MG63 (cell line): ENCODE data around the gene LTA. TPM values are rescaled to one million over a fixed set of nuclear protein-coding genes. Genes with fewer than 3 reads are reported as not detected.
A peak's percentile ranks its signal among the peaks of the same experiment; 100 is the strongest.

ENCODE experiments used
- DNase-seq: peaks from one replicate; pipeline ENCODE4 v3.0.0-alpha.2; 2020
- H3K27me3 ChIP-seq: fragments of 250-450 bp; sonication (Bioruptor Pico); 2 replicates; pipeline ENCODE4 v1.5.1; 2020; ENCODE audit warnings: mild to moderate bottlenecking, moderate library complexity
- H3K36me3 ChIP-seq: fragments of 250-450 bp; sonication (Bioruptor Pico); 2 replicates; pipeline ENCODE4 v1.5.1; 2020; ENCODE audit warnings: mild to moderate bottlenecking, moderate library complexity
- H3K4me3 ChIP-seq: fragments of 250-450 bp; sonication (Bioruptor Pico); 2 replicates; pipeline ENCODE4 v1.5.1; 2020; ENCODE audit warnings: mild to moderate bottlenecking, moderate library complexity
- H3K9me3 ChIP-seq: fragments of 250-450 bp; sonication (Bioruptor Pico); 2 replicates; pipeline ENCODE4 v1.5.1; 2020; ENCODE audit warnings: mild to moderate bottlenecking, moderate library complexity
- total RNA-seq: library from RNA; depleted of rRNA; stranded (reverse); fragments of >200 nt; shearing (Covaris generic); gene quantifications from 2 replicates; pipeline ENCODE4 v1.2.3, GENCODE V29; 2014; ENCODE audit warnings: low replicate concordance

LTA gene
- total RNA-seq, 1 experiment from 2014 or later, result not detected

DNA sequence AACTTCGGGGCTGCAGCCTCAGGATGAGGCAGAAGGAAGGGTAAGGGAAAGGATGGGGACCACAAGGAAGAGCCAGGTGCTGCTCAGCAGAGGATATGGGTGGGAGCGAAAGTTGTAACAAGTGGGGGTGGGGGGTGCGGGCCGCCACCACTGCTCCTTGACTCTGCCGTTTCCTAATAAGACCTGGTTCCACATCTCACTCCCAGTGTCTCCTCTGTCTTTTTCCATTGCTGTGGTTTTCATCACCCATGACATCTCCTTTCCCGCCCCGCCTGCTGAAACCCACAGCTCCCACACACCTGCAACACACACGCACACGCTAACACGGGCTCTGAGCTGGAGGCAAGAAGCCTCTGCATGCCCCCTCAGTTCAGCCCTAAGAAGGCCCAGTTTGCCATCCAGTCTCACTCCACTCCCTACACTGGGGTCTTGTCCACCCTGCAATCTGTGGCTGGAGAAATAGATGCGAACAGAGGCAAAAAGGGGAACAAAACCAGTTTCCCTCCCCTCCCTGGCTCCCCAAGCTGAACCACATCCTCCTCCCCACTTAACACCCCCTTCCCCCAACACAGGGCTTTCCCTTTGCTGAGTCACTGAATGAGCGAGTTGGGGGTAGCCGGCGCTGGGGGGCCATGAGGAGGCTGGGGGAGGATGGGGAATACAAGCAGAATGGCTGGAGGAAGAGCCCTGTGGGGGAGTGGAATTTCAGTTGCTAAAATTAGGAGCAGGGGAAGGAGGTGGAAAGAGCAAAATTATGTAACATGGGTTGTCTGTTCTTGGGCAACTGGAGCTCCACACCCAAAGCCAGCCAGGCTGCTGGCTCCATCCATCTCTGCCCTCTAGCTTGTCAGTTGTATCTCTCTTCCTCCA lies 13.2 kb upstream of the LTA start:
- Histone ChIP-seq H3K36me3 (peaks cover 7% of the 10 kb centered on the region), H3K9me3 (no peaks in the 10 kb centered on the region), H3K4me3 (no peak overlapping the region), H3K27me3 (no peaks in the 10 kb centered on the region)
- no peak for DNase-seq

DNA sequence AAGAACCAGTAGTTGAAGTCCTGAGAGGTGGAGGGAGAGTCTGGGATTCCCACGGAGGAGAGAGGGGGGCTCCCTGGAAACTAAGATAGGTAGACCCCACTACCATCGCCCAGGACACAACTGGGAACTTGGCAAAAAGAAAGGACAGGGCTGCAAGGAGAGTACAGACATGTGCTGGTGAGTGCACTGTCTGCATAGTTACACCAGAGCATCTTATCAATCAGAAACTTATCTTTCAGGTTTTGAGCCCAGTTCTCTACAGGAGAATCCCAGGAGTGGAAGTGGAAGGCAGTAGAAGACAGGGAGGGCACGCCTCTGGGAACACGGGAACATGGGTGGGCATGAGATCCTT lies 12.5 kb upstream of the LTA start:
- no peak for DNase-seq
- Histone ChIP-seq H3K27me3 (no peaks in the 10 kb centered on the region), H3K36me3 (peaks cover 7% of the 10 kb centered on the region), H3K4me3 (no peak overlapping the region), H3K9me3 (no peaks in the 10 kb centered on the region)

- DNase-seq, result peak; percentile 85
- H3K9me3 ChIP-seq, result no peaks in the 10 kb centered on the region
- no peaks in the 10 kb centered on the region for H3K27me3 ChIP-seq
- H3K36me3 ChIP-seq, result peaks cover 7% of the 10 kb centered on the region
- H3K4me3 ChIP-seq, result no peak overlapping the region
Measured at GRCh38 chr6:31559958-31560696, 12.0 kb upstream of the LTA start.

GRCh38 chr6:31560697-31561058 lies 11.4 kb upstream of the LTA start:
- Histone ChIP-seq H3K27me3 (no peaks in the 10 kb centered on the region), H3K9me3 (no peaks in the 10 kb centered on the region), H3K36me3 (peaks cover 7% of the 10 kb centered on the region), H3K4me3 (no peak overlapping the region)
- no peak for DNase-seq

GRCh38 chr6:31567531-31568370 lies 4.3 kb upstream of the LTA start:
- no peaks in the 10 kb centered on the region for H3K9me3 ChIP-seq

GRCh38 chr6:31568537-31568961 lies 3.5 kb upstream of the LTA start:
- Histone ChIP-seq H3K9me3 (no peaks in the 10 kb centered on the region), H3K27me3 (no peaks in the 10 kb centered on the region), H3K36me3 (no peaks in the 10 kb centered on the region), H3K4me3 (no peak overlapping the region)
- DNase-seq, result no peak

More at GRCh38 chr6:31567531-31568370, 4.3 kb upstream of the LTA start:
- DNase-seq, result no peak
- Histone ChIP-seq H3K27me3 (no peaks in the 10 kb centered on the region), H3K36me3 (no peaks in the 10 kb centered on the region), H3K4me3 (no peak overlapping the region)

DNA sequence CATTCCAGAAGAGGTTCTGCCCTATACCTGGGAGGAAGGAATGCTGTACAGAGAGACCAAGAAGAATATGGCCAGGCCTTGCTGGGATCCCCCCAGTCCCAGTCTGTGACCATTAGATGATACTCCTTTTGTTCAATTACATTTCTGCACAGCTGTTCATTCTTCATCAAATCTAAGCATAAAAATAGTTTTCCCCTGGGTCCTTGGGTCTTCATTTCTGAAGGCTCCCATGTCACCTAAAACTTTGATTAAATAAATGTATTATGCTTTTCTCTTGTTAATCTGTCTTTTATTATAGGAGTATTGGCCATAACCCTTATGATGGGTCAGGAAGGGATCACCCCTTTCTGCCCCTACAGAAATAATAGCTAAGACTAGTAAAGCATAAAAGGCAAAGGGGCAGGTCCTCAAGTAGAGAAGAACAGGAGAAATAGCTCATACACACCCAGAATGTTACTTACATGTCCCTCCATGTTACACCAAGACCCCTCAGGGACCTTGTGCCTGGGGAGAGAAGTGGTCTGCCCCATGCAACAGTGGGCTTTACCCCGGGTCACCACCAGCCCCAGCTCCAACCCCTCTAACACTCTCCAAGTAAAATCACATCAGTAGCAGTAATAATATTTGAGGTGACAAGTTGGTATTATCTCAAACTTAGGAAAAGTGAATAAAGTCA lies 2.1 kb upstream of the LTA start:
- no peak for DNase-seq
- Histone ChIP-seq H3K27me3 (no peaks in the 10 kb centered on the region), H3K9me3 (no peaks in the 10 kb centered on the region), H3K36me3 (no peaks in the 10 kb centered on the region), H3K4me3 (no peak overlapping the region)

DNA sequence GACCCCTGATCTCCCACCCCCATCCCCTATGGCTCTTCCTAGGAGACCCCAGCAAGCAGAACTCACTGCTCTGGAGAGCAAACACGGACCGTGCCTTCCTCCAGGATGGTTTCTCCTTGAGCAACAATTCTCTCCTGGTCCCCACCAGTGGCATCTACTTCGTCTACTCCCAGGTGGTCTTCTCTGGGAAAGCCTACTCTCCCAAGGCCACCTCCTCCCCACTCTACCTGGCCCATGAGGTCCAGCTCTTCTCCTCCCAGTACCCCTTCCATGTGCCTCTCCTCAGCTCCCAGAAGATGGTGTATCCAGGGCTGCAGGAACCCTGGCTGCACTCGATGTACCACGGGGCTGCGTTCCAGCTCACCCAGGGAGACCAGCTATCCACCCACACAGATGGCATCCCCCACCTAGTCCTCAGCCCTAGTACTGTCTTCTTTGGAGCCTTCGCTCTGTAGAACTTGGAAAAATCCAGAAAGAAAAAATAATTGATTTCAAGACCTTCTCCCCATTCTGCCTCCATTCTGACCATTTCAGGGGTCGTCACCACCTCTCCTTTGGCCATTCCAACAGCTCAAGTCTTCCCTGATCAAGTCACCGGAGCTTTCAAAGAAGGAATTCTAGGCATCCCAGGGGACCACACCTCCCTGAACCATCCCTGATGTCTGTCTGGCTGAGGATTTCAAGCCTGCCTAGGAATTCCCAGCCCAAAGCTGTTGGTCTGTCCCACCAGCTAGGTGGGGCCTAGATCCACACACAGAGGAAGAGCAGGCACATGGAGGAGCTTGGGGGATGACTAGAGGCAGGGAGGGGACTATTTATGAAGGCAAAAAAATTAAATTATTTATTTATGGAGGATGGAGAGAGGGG lies 1.4 kb downstream of the LTA start:
- Histone ChIP-seq H3K27me3 (no peaks in the 10 kb centered on the region), H3K36me3 (no peaks in the 10 kb centered on the region), H3K9me3 (no peaks in the 10 kb centered on the region), H3K4me3 (no peak overlapping the region)
- DNase-seq, result no peak

- H3K9me3 ChIP-seq, result no peaks in the 10 kb centered on the region
- no peak for DNase-seq
- no peaks in the 10 kb centered on the region for H3K36me3 ChIP-seq
- no peaks in the 10 kb centered on the region for H3K27me3 ChIP-seq
- no peak overlapping the region for H3K4me3 ChIP-seq
Measured at GRCh38 chr6:31574106-31575061, 2.3 kb downstream of the LTA start.

DNA sequence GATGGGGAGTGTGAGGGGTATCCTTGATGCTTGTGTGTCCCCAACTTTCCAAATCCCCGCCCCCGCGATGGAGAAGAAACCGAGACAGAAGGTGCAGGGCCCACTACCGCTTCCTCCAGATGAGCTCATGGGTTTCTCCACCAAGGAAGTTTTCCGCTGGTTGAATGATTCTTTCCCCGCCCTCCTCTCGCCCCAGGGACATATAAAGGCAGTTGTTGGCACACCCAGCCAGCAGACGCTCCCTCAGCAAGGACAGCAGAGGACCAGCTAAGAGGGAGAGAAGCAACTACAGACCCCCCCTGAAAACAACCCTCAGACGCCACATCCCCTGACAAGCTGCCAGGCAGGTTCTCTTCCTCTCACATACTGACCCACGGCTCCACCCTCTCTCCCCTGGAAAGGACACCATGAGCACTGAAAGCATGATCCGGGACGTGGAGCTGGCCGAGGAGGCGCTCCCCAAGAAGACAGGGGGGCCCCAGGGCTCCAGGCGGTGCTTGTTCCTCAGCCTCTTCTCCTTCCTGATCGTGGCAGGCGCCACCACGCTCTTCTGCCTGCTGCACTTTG lies 3.3 kb downstream of the LTA start, which contains the start of gene TNF:
Gene TNF, plus strand, starts transcription at position 231 of the 567 bp plus-strand sequence. Its CDS starts 177 bp downstream, at position 408.
- no peaks in the 10 kb centered on the region for H3K9me3 ChIP-seq
- DNase-seq, result no peak

DNA sequence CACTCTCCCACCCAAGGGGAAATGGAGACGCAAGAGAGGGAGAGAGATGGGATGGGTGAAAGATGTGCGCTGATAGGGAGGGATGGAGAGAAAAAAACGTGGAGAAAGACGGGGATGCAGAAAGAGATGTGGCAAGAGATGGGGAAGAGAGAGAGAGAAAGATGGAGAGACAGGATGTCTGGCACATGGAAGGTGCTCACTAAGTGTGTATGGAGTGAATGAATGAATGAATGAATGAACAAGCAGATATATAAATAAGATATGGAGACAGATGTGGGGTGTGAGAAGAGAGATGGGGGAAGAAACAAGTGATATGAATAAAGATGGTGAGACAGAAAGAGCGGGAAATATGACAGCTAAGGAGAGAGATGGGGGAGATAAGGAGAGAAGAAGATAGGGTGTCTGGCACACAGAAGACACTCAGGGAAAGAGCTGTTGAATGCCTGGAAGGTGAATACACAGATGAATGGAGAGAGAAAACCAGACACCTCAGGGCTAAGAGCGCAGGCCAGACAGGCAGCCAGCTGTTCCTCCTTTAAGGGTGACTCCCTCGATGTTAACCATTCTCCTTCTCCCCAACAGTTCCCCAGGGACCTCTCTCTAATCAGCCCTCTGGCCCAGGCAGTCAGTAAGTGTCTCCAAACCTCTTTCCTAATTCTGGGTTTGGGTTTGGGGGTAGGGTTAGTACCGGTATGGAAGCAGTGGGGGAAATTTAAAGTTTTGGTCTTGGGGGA lies 4.0 kb downstream of the LTA start:
- H3K27me3 ChIP-seq, result no peaks in the 10 kb centered on the region
- H3K4me3 ChIP-seq, result no peak overlapping the region
- H3K36me3 ChIP-seq, result no peaks in the 10 kb centered on the region
- no peak for DNase-seq
- no peaks in the 10 kb centered on the region for H3K9me3 ChIP-seq

More for the DNA sequence above, 3.3 kb downstream of the LTA start, which contains the start of gene TNF:
- Histone ChIP-seq H3K36me3 (no peaks in the 10 kb centered on the region), H3K4me3 (no peak within 1 kb of the TSS), H3K27me3 (no peaks in the 10 kb centered on the region)

GRCh38 chr6:31576897-31577578 lies 4.9 kb downstream of the LTA start:
- H3K27me3 ChIP-seq, result no peaks in the 10 kb centered on the region
- H3K4me3 ChIP-seq, result no peak overlapping the region
- no peak for DNase-seq
- H3K9me3 ChIP-seq, result no peaks in the 10 kb centered on the region
- no peaks in the 10 kb centered on the region for H3K36me3 ChIP-seq

GRCh38 chr6:31577579-31577966 lies 5.5 kb downstream of the LTA start:
- Histone ChIP-seq H3K9me3 (no peaks in the 10 kb centered on the region), H3K27me3 (no peaks in the 10 kb centered on the region), H3K36me3 (no peaks in the 10 kb centered on the region), H3K4me3 (no peak overlapping the region)
- DNase-seq, result no peak
